RWPE1 (cell line): ENCODE data around the gene ROR2.

Experiments used
- CTCF ChIA-PET: fragments of 350-600 bp; sonication (Branson Sonifier 250); formaldehyde crosslinking; extraction: SDS; loops from one replicate; lab custom pipeline; 2021; lab: Yijun Ruan, JAX
- POLR2A ChIA-PET: fragments of 400-600 bp; formaldehyde crosslinking; extraction: SDS; loops from one replicate; lab custom pipeline; 2020; ENCODE audit warnings: antibody characterized with exemption; ENCODE audit not compliant: low non-redundant PET; lab: Yijun Ruan, JAX
- DNase-seq: peaks from one replicate; pipeline ENCODE4 v3.0.0; 2012; ENCODE audit warnings: low spot score
- H3K27ac ChIP-seq: fragments of 450-650 bp; 2 replicates; pipeline ENCODE4 v1.5.1; 2017
- TF ChIP-seq, protein P1 (sequence below): fragments of 450-650 bp; conservative IDR thresholded peaks from 2 replicates; pipeline ENCODE4 v1.5.1; 2017; ENCODE audit warnings: low read depth, mild to moderate bottlenecking

The ROR2 gene

DNA sequence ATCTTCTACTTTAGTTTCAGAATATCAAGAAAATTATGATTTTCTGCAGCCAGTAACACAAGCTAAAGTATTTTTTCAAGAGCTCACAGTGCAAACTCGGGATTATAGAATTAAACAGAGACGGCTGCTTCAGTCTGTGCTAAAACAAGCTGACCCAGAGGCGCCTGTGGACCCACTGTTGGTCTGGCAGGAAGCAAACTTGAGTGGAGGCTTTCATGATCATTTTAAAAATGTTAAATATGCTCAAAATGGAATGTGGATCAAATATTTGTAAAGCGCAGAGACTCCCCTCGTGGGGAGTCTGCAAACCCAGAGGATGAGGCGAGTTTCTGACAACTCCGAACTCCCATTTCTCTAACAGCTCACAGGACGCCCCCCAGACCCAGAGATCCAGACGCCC, 13.0 kb downstream of the ROR2 start:
- DNase-seq: no peak
- TF ChIP-seq, protein P1, sequence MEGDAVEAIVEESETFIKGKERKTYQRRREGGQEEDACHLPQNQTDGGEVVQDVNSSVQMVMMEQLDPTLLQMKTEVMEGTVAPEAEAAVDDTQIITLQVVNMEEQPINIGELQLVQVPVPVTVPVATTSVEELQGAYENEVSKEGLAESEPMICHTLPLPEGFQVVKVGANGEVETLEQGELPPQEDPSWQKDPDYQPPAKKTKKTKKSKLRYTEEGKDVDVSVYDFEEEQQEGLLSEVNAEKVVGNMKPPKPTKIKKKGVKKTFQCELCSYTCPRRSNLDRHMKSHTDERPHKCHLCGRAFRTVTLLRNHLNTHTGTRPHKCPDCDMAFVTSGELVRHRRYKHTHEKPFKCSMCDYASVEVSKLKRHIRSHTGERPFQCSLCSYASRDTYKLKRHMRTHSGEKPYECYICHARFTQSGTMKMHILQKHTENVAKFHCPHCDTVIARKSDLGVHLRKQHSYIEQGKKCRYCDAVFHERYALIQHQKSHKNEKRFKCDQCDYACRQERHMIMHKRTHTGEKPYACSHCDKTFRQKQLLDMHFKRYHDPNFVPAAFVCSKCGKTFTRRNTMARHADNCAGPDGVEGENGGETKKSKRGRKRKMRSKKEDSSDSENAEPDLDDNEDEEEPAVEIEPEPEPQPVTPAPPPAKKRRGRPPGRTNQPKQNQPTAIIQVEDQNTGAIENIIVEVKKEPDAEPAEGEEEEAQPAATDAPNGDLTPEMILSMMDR: no peak
- CTCF ChIA-PET: interaction anchor here (0.6 kb wide), 1 partner anchor 23 kb away, joined by 3 read pairs; no protein-coding TSS in a partner anchor
- H3K27ac ChIP-seq: no peak overlapping the region
- POLR2A ChIA-PET: no interaction called here

DNA sequence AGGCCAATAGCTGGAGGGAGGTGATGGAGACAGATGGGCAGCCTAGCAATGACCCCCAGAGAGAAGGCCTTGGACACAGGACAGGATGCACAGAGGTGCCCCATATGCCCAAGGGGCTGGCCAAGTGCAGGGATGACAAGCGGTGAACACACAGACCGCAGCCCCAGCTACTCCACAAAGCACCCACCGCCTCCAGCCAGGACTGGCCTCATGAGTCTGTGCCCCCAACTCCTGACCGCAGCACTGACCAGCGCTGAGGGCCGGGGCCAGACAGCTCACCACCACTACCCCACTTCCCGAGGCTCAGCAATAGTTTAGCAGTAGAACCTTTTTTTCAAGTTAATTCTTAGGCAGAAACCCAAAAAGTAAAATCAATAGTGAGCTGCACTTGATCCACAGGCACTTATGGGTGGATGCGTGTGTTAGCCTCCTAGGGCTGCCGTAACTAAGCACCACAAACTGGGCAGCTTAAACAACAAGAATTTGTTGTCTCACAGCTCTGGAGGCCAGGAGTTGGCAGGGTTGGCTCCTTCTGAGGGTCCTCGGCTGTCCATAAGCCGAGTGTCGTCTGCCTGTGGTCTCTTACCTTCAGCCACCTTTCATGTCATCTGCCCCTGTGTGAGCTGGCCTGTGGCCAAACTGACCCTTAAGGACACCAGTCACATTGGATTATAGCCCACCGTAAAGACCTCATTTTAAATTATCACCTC, 14.1 kb downstream of the ROR2 start:
- ChIA-PET CTCF (interaction anchor here (0.6 kb wide), 2 partner anchors 88 to 314 kb away, joined by 3 to 6 read pairs; no protein-coding TSS in a partner anchor), POLR2A (no interaction called here)
- TF ChIP-seq, protein P1: no peak
- DNase-seq: no peak
- H3K27ac ChIP-seq: no peak overlapping the region

DNA sequence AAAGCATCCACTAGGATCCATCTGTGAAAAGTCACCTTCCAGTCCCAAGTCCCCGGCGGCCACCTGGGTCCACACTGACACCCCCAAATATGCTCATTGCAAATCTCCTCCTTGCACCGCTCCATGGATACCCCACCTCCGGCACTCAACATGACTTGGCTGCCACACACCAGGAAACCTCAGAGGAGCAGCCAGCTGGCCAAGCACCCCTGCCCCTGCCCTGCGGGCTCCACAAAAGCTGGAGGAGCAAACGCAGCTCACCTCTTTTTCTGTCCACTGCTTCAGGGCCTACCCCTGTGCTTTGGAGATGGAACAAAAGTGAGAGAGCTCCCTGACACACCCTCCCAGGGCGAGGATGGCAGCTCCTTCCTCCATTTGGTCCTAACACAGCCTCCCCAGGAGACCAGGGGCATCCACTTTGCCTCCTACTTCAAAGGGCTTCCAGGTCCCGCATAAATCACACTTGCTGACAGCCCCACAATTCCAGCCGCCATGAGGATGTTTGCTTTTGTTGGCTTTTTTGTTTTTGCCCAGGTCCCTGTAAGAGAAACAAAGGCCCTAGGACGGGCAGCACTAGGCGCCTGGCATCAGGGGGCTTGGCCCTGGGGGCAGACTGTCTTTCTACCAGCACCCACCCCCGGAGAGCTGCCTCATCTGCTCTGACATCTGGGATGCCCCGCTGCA, 14.8 kb downstream of the ROR2 start:
- ChIA-PET CTCF (interaction anchor here (0.6 to 0.8 kb wide), 3 partner anchors 10 to 315 kb away, joined by 3 to 4 read pairs (median 3); partner anchors contain the start of gene ROR2), POLR2A (no interaction called here)
- DNase-seq: no peak
- no peak overlapping the region for H3K27ac ChIP-seq
- TF ChIP-seq, protein P1: no peak

DNA sequence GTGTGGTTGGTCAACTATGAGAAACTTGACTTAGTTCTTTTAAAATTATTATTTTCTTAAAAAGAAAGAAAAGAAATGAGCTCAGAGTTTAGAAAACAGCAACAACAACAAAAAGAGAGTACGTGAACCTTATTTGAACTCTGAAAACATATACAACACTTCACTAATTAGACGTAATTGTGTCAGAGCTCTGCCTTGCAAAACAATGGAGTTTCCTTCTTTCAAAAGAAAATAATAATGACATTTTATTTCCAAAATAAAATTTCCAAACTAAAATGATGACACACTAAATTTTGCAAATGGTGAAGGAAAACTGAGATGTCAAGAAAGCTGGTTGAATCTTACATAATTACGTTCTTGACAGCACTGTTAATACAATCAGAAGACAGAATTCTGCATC, 15.4 kb downstream of the ROR2 start:
- H3K27ac ChIP-seq: no peak overlapping the region
- CTCF ChIA-PET: interaction anchor here (0.8 kb wide), 2 partner anchors 10 to 16 kb away, joined by 3 to 4 read pairs; partner anchors contain the start of gene ROR2
- no peak for DNase-seq
- POLR2A ChIA-PET: interaction anchor here (0.5 kb wide), 1 partner anchor 66 kb away, joined by 3 read pairs; no protein-coding TSS in a partner anchor
- TF ChIP-seq, protein P1: no peak

DNA sequence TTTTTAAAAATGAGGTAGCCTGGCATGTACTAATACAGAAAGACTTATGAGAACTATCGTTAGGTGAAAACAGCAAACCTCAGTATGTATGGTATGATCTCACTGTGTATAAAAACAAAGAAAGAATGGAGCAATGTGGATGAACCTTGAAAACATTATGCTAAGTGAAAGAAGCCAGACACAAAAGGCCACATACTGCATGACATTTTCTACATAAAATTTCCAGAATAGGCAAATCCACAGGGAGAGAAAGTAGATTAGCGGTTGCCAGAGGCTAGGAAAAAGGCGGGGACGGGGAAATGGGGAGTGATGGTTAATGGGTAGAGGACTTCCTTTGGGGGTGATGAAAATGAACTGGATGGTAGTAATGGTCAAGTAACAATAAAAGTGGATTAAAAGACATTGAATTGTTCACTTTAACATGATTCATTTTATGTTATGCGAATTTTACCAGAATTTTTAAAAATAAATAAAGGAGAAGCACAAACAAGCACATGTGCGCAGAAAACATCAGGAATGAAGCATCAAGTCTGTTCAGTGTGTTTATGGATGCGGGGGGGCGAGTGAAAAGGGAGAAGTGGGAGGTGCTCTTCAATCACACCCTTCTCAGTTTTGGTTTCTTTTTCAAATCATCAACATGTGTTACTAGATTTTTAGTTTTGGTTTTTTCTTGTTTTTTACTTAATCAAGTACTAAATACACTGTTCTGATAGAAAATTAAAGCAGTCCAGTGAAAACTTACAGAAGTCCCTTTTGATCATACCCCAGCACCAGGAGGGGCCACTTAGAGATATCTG, 16.3 kb downstream of the ROR2 start:
- ChIA-PET POLR2A (no interaction called here), CTCF (interaction anchor here (0.6 kb wide), 1 partner anchor 16 kb away, joined by 5 read pairs; no protein-coding TSS in a partner anchor)

More for the DNA sequence above, 16.3 kb downstream of the ROR2 start:
- DNase-seq: no peak
- H3K27ac ChIP-seq: no peak overlapping the region
- TF ChIP-seq, protein P1: no peak
